KMS-11 (cell line): ENCODE data around the gene BIN1.

Source experiments
- H2AFZ ChIP-seq: fragments of 200-600 bp; sonication (generic); 2 replicates; pipeline ENCODE4 v1.6.1; 2016; ENCODE audit warnings: antibody characterized with exemption, mixed run types, low read depth
- H3K27ac ChIP-seq: fragments of 200-600 bp; sonication (generic); 2 replicates; pipeline ENCODE4 v1.6.1; 2016; ENCODE audit warnings: mild to moderate bottlenecking, mixed run types
- H3K27me3 ChIP-seq: fragments of 200-600 bp; sonication (generic); 2 replicates; pipeline ENCODE4 v1.6.1; 2017; ENCODE audit warnings: mild to moderate bottlenecking, low read depth, mixed run types, moderate library complexity; ENCODE audit not compliant: insufficient read depth
- H3K36me3 ChIP-seq: fragments of 200-600 bp; sonication (generic); 2 replicates; pipeline ENCODE4 v1.6.1; 2017; ENCODE audit warnings: mild to moderate bottlenecking, mixed run types; ENCODE audit not compliant: insufficient read depth
- H3K4me1 ChIP-seq: fragments of 200-600 bp; sonication (generic); 2 replicates; pipeline ENCODE4 v1.6.1; 2016; ENCODE audit warnings: mild to moderate bottlenecking, low read depth, mixed run types; ENCODE audit not compliant: poor library complexity, severe bottlenecking
- H3K4me2 ChIP-seq: fragments of 200-600 bp; sonication (generic); 2 replicates; pipeline ENCODE4 v1.7.0; 2016; ENCODE audit warnings: mild to moderate bottlenecking, mixed run types
- H3K4me3 ChIP-seq: fragments of 200-600 bp; sonication (generic); IDR thresholded peaks from 2 replicates; pipeline ENCODE4 v1.6.1; 2017; ENCODE audit warnings: low read depth, low read length, mixed read lengths; ENCODE audit not compliant: insufficient read depth
- H3K79me2 ChIP-seq: fragments of 200-600 bp; sonication (generic); 2 replicates; pipeline ENCODE4 v1.6.1; 2016; ENCODE audit warnings: low read depth, mixed run types; ENCODE audit not compliant: insufficient read depth
- H3K9ac ChIP-seq: fragments of 200-600 bp; sonication (generic); 2 replicates; pipeline ENCODE4 v1.6.1; 2016; ENCODE audit warnings: mild to moderate bottlenecking, mixed run types
- H4K20me1 ChIP-seq: fragments of 200-600 bp; sonication (generic); 2 replicates; pipeline ENCODE4 v1.6.1; 2016; ENCODE audit warnings: mild to moderate bottlenecking, mixed run types; ENCODE audit not compliant: insufficient read depth
- CTCF ChIP-seq: fragments of 200-600 bp; sonication (generic); conservative IDR thresholded peaks from 2 replicates; pipeline ENCODE4 v1.6.1; 2017; ENCODE audit warnings: low read depth, mild to moderate bottlenecking, antibody characterized with exemption, low read length, moderate library complexity, mixed read lengths

BIN1 gene

GRCh38 chr2:127104881-127105655 lies 1.9 kb downstream of the BIN1 start:
- TF ChIP-seq CTCF = no peak
- no peak overlapping the region for H3K4me2 ChIP-seq
- H3K27ac ChIP-seq = no peak overlapping the region
- no peaks in the 10 kb centered on the region for H3K27me3 ChIP-seq
- no peaks in the 10 kb centered on the region for H3K36me3 ChIP-seq
- H3K4me3 ChIP-seq = no peak overlapping the region
- no peaks in the 10 kb centered on the region for H3K79me2 ChIP-seq
- no peaks in the 10 kb centered on the region for H4K20me1 ChIP-seq
- no peak overlapping the region for H2AFZ ChIP-seq
- H3K9ac ChIP-seq = no peak overlapping the region
- no peaks in the 10 kb centered on the region for H3K4me1 ChIP-seq

- Histone ChIP-seq H3K4me3 (no peak overlapping the region), H3K79me2 (no peaks in the 10 kb centered on the region), H3K36me3 (no peaks in the 10 kb centered on the region), H4K20me1 (no peaks in the 10 kb centered on the region), H3K4me2 (no peak overlapping the region), H3K27me3 (no peaks in the 10 kb centered on the region), H3K9ac (no peak overlapping the region), H3K27ac (no peak overlapping the region), H3K4me1 (no peaks in the 10 kb centered on the region), H2AFZ (no peak overlapping the region)
- TF ChIP-seq CTCF = no peak
These were observed 2.7 kb downstream of the BIN1 start for GRCh38 chr2:127104166-127104660.

GRCh38 chr2:127103243-127104165 lies 3.5 kb downstream of the BIN1 start:
- TF ChIP-seq CTCF = no peak
- no peak overlapping the region for H2AFZ ChIP-seq
- H3K4me1 ChIP-seq = no peaks in the 10 kb centered on the region

GRCh38 chr2:127102521-127103242 lies 4.3 kb downstream of the BIN1 start:
- no peaks in the 10 kb centered on the region for H4K20me1 ChIP-seq
- no peak overlapping the region for H3K9ac ChIP-seq
- H3K4me2 ChIP-seq = no peak overlapping the region
- H2AFZ ChIP-seq = no peak overlapping the region
- no peaks in the 10 kb centered on the region for H3K36me3 ChIP-seq
- H3K79me2 ChIP-seq = no peaks in the 10 kb centered on the region
- H3K4me3 ChIP-seq = no peak overlapping the region
- no peak overlapping the region for H3K27ac ChIP-seq
- no peak for TF ChIP-seq CTCF
- no peaks in the 10 kb centered on the region for H3K4me1 ChIP-seq
- no peaks in the 10 kb centered on the region for H3K27me3 ChIP-seq

More at GRCh38 chr2:127103243-127104165, 3.5 kb downstream of the BIN1 start:
- Histone ChIP-seq H3K27ac (no peak overlapping the region), H3K79me2 (no peaks in the 10 kb centered on the region), H3K4me3 (no peak overlapping the region), H3K27me3 (no peaks in the 10 kb centered on the region), H3K4me2 (no peak overlapping the region), H4K20me1 (no peaks in the 10 kb centered on the region), H3K9ac (no peak overlapping the region), H3K36me3 (no peaks in the 10 kb centered on the region)
